Left lobe of liver (tissue), 2 donors: ENCODE results near the gene KLK2. TPM values are rescaled to one million over a fixed set of nuclear protein-coding genes. Genes with fewer than 3 reads are reported as not detected.

Experiments used
- ATAC-seq: fragments of 200-7000 bp; cut with Tn5 transposase; one replicate; pipeline ENCODE4 v1.9.1; 2020; ENCODE audit warnings: mild to moderate bottlenecking, moderate library complexity
- DNase-seq: peaks from one replicate; pipeline ENCODE4 v3.0.0-alpha.2; 2020; ENCODE audit warnings: low spot score
- total RNA-seq: library from RNA; stranded (reverse); gene quantifications from one replicate; pipeline ENCODE4 v1.2.1, GENCODE V29; 2021
- donor health status: DM: no; HTN: no; CAD: no; lungs with moderate emphysema.
- donor health status: DM: no; HTN: yes; CAD: no.

The KLK2 gene
- total RNA-seq, 1 donor from 2014 or later: not detected

GRCh38 chr19:50921426-50922316 is 48.4 kb downstream of the KLK2 start:
- DNase-seq (no peak), ATAC-seq (no peak)

DNA sequence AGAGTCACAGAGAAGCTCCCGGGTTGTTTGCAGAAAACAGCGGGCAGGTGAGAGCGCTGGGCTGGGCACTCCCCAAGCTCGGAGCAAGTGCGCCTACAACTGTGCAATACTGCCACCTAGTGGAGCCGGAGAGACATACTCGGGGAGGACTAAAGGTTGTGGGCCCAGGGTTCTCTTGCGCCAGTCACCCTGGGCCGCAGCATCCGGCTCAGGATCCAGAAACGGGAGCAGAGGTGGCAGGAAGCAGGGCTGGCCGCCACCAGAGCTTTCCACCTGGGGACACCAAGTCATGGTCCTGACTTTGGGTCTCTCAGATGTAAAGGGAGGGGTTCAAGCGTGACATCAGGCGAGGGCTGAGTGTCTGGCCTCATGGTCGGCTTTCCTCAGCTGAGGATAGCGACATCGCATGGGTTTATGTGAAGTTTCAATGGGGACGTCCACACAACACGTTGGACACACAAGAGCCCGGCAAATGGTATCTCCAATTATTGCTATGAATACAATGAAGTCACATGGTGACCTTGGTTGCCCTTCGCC is 49.1 kb downstream of the KLK2 start:
- peak; percentile 74 for DNase-seq
- peak; percentile 100 for ATAC-seq

GRCh38 chr19:50924586-50924985 is 51.3 kb downstream of the KLK2 start:
- DNase-seq (no peak), ATAC-seq (no peak)

DNA sequence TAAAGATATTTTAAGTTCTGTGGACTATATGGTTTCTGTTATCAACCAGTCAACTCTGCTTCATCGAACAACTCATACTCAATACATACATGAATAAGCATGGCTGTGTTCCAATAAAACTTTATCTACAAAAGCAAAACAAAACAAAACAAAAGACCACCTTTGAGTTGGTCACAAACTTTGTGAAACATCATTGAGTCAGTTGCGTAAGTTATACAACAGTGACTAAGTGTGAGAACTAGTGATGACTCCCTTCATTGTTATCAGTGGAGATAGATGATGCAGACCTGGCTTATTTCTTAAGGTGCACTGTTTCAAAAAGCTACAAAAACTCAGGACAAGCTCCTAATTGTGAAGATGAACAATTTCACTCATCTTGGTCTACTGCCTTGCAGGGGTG is 52.5 kb downstream of the KLK2 start:
- ATAC-seq: no peak
- no peak for DNase-seq

DNA sequence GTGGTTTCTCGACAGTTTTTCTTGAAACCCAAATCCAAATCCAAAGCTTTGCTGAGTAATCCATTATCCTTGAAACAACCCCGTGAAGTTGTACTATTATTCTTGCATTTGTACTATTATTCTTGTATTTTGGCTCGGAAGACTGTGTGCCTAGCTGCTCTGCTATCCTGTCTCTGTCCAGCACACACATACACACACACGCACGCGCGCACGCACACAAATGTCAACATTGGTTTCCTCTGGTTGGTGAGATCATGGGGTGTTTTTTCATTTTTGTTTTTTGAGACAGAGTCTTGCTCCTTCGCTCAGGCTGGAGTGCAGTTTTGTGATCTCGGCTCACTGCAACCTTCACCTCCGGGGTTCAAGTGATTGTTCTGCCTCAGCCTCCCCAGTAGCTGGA is 52.9 kb downstream of the KLK2 start:
- ATAC-seq: no peak

GRCh38 chr19:50928831-50929230 is 55.6 kb downstream of the KLK2 start:
- ATAC-seq: no peak
- DNase-seq: no peak

More for the DNA sequence above, 52.9 kb downstream of the KLK2 start:
- no peak for DNase-seq

Other genes starting within 250 kb of the KLK2 start
- not detected for gene SYT3, start 233.6 kb upstream of the KLK2 start, total RNA-seq
- not detected for gene C19orf81, start 224.0 kb upstream of the KLK2 start, total RNA-seq
- 0.23 TPM for gene SHANK1, start 153.6 kb upstream of the KLK2 start, total RNA-seq
- gene CLEC11A, start 150.1 kb upstream of the KLK2 start, total RNA-seq: 2.8 TPM
- not detected for gene GPR32, start 103.0 kb upstream of the KLK2 start, total RNA-seq
- not detected for gene ACP4, start 83.0 kb upstream of the KLK2 start, total RNA-seq
- gene KLK1, start 49.7 kb upstream of the KLK2 start, total RNA-seq: 0.75 TPM
- not detected for gene KLK15, start 39.9 kb upstream of the KLK2 start, total RNA-seq
- gene KLK3, start 18.5 kb upstream of the KLK2 start, total RNA-seq: not detected
- not detected for gene KLK4, start 38.0 kb downstream of the KLK2 start, total RNA-seq
- not detected for gene KLK5, start 79.6 kb downstream of the KLK2 start, total RNA-seq
- gene KLK6, start 96.2 kb downstream of the KLK2 start, total RNA-seq: not detected
- not detected for gene KLK7, start 110.5 kb downstream of the KLK2 start, total RNA-seq
- not detected for gene KLK8, start 128.2 kb downstream of the KLK2 start, total RNA-seq
- gene KLK10, start 146.3 kb downstream of the KLK2 start, total RNA-seq: not detected
- gene KLK11, start 153.2 kb downstream of the KLK2 start, total RNA-seq: not detected
- gene KLK12, start 161.6 kb downstream of the KLK2 start, total RNA-seq: not detected
- gene KLK13, start 191.7 kb downstream of the KLK2 start, total RNA-seq: not detected
- gene KLK14, start 209.4 kb downstream of the KLK2 start, total RNA-seq: not detected
- gene CTU1, start 235.0 kb downstream of the KLK2 start, total RNA-seq: 4.4 TPM